Type B pancreatic cell (in vitro differentiated cells): Measurements from ENCODE around the gene ADPRS. TPM values are rescaled to one million over a fixed set of nuclear protein-coding genes. Genes with fewer than 3 reads are reported as not detected.

ENCODE experiments used
- DNase-seq: peaks from one replicate; pipeline ENCODE4 v3.0.0; 2021; ENCODE audit warnings: mixed read lengths; ENCODE audit not compliant: unreplicated experiment; ENCODE audit errors: extremely low spot score
- H3K27ac Mint-ChIP-seq: 2 replicates; pipeline ENCODE4 v1.8.0; 2021; ENCODE audit warnings: mild to moderate bottlenecking, mixed read lengths
- H3K27me3 Mint-ChIP-seq: 2 replicates; pipeline ENCODE4 v1.8.0; 2021; ENCODE audit warnings: mixed read lengths
- H3K36me3 Mint-ChIP-seq: 2 replicates; pipeline ENCODE4 v1.8.0; 2021; ENCODE audit warnings: mixed read lengths
- H3K4me1 Mint-ChIP-seq: one replicate; pipeline ENCODE4 v1.8.0; 2021; ENCODE audit warnings: mixed read lengths; ENCODE audit not compliant: unreplicated experiment
- H3K4me3 Mint-ChIP-seq: 2 replicates; pipeline ENCODE4 v1.8.0; 2021; ENCODE audit warnings: mild to moderate bottlenecking, mixed read lengths
- H3K9me3 Mint-ChIP-seq: 2 replicates; pipeline ENCODE4 v1.8.0; 2021; ENCODE audit warnings: mixed read lengths
- total RNA-seq: library from RNA; stranded (reverse); gene quantifications from 2 replicates; pipeline ENCODE4 v1.2.1, GENCODE V29; 2021; ENCODE audit warnings: low replicate concordance
- TF ChIP-seq, protein P1 (sequence below): fragments of 200-600 bp; sonication (generic); conservative IDR thresholded peaks from 2 replicates; pipeline ENCODE4 v1.5.0; 2021; ENCODE audit warnings: antibody characterized with exemption, mild to moderate bottlenecking

ADPRS gene
- total RNA-seq, 1 donor from 2014 or later: 31.9 TPM

GRCh38 chr1:36143424-36143823 lies 54.7 kb downstream of the ADPRS start:
- peaks cover 8% of the 10 kb centered on the region for H3K36me3 Mint-ChIP-seq
- no peaks in the 10 kb centered on the region for H3K9me3 Mint-ChIP-seq
- no peak overlapping the region for H3K4me3 Mint-ChIP-seq
- no peak overlapping the region for H3K27ac Mint-ChIP-seq
- H3K27me3 Mint-ChIP-seq: no peaks in the 10 kb centered on the region
- TF ChIP-seq, protein P1, sequence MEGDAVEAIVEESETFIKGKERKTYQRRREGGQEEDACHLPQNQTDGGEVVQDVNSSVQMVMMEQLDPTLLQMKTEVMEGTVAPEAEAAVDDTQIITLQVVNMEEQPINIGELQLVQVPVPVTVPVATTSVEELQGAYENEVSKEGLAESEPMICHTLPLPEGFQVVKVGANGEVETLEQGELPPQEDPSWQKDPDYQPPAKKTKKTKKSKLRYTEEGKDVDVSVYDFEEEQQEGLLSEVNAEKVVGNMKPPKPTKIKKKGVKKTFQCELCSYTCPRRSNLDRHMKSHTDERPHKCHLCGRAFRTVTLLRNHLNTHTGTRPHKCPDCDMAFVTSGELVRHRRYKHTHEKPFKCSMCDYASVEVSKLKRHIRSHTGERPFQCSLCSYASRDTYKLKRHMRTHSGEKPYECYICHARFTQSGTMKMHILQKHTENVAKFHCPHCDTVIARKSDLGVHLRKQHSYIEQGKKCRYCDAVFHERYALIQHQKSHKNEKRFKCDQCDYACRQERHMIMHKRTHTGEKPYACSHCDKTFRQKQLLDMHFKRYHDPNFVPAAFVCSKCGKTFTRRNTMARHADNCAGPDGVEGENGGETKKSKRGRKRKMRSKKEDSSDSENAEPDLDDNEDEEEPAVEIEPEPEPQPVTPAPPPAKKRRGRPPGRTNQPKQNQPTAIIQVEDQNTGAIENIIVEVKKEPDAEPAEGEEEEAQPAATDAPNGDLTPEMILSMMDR: no peak
- peaks cover 18% of the 10 kb centered on the region for H3K4me1 Mint-ChIP-seq
- DNase-seq: no peak

Other genes starting within 250 kb of the ADPRS start
- gene AGO1, start 205.7 kb upstream of the ADPRS start, total RNA-seq: 37.3 and 47.7 TPM in 2 replicates
- 20.1 and 30.6 TPM in 2 replicates for gene AGO3, start 157.8 kb upstream of the ADPRS start, total RNA-seq
- gene TEKT2, start 4.8 kb upstream of the ADPRS start, total RNA-seq: 2.1 and 9.6 TPM in 2 replicates
- gene COL8A2, start 36.3 kb downstream of the ADPRS start, total RNA-seq: 0.14 and 2.5 TPM in 2 replicates
- gene TRAPPC3, start 60.6 kb downstream of the ADPRS start, total RNA-seq: 63.4 and 75.6 TPM in 2 replicates
- gene MAP7D1, start 67.3 kb downstream of the ADPRS start, total RNA-seq: 94.5 and 112 TPM in 2 replicates
- 122 and 135 TPM in 2 replicates for gene THRAP3, start 135.6 kb downstream of the ADPRS start, total RNA-seq
- 15.7 and 32.5 TPM in 2 replicates for gene SH3D21, start 217.5 kb downstream of the ADPRS start, total RNA-seq
- gene EVA1B, start 234.8 kb downstream of the ADPRS start, total RNA-seq: 23.3 and 39.5 TPM in 2 replicates